ENCODE results near the gene PLCG1. TPM values are rescaled to one million over a fixed set of nuclear protein-coding genes. Genes with fewer than 3 reads are reported as not detected.

PLCG1 gene
- total RNA-seq, 1 donor from 2014 or later, result 120 TPM

Small RNA genes lying within 50 kb of the gene (microRNA-seq; reads per million reads assigned to microRNA genes)
- not detected for gene MIR6871 (ENCODE audit: borderline microRNAs expressed)

Other genes starting within 250 kb of the PLCG1 start
- gene TOP1, start 108.7 kb upstream of the PLCG1 start, total RNA-seq, result 67.6 TPM
- 45.3 TPM for gene ZHX3, start 180.2 kb downstream of the PLCG1 start, total RNA-seq
- gene LPIN3, start 203.3 kb downstream of the PLCG1 start, total RNA-seq, result 18.4 TPM
- not detected for gene EMILIN3, start 229.3 kb downstream of the PLCG1 start, total RNA-seq

Measured in upper lobe of right lung (tissue), 1 donor.